Liver (tissue), 3 donors: Measurements from ENCODE around the gene DLGAP5.

Source experiments
- EGR1 ChIP-seq, 2 donors: IDR thresholded peaks; 2 replicates each; pipeline ENCODE4 v1.6.1; 2016 to 2018; ENCODE audit warnings: antibody characterized with exemption in 2 of 2, low read depth in 2 of 2
- FOXA1 ChIP-seq: IDR thresholded peaks from 2 replicates; pipeline ENCODE4 v1.6.1; 2016; ENCODE audit warnings: antibody characterized with exemption
- GABPA ChIP-seq, 2 donors: IDR thresholded peaks in 1 of 2; conservative IDR thresholded peaks in 1 of 2; 2 replicates each; pipeline ENCODE4 v1.6.1; 2016; ENCODE audit warnings: antibody characterized with exemption in 2 of 2, mild to moderate bottlenecking in 1 of 2, moderate library complexity in 1 of 2
- JUND ChIP-seq, 2 donors: IDR thresholded peaks; 2 replicates each; pipeline ENCODE4 v1.6.1; 2016; ENCODE audit warnings: antibody characterized with exemption in 2 of 2
- RAD21 ChIP-seq, 2 donors: IDR thresholded peaks; 2 replicates each; pipeline ENCODE4 v1.6.1; 2016; ENCODE audit warnings: antibody characterized with exemption in 2 of 2, mild to moderate bottlenecking in 2 of 2
- SP1 ChIP-seq: IDR thresholded peaks from 2 replicates; pipeline ENCODE4 v1.6.1; 2018; ENCODE audit warnings: antibody characterized with exemption, mild to moderate bottlenecking
- TAF1 ChIP-seq: conservative IDR thresholded peaks from 2 replicates; pipeline ENCODE4 v1.6.1; 2016; ENCODE audit warnings: antibody characterized with exemption, mild to moderate bottlenecking
- YY1 ChIP-seq: IDR thresholded peaks from 2 replicates; pipeline ENCODE4 v1.6.1; 2016; ENCODE audit warnings: antibody characterized with exemption, mild to moderate bottlenecking
- TF ChIP-seq, protein P1 (sequence below): fragments of 150-350 bp; IDR thresholded peaks from 2 replicates; pipeline ENCODE4 v1.5.1; 2017; ENCODE audit warnings: improper control_type of control experiment, low read depth, low read length; ENCODE audit not compliant: missing input control
- TF ChIP-seq, protein P2 (sequence below): IDR thresholded peaks from 2 replicates; pipeline ENCODE4 v1.6.1; 2016; ENCODE audit warnings: antibody characterized with exemption, mild to moderate bottlenecking
- TF ChIP-seq, protein P3 (sequence below): IDR thresholded peaks from 2 replicates; pipeline ENCODE4 v1.6.1; 2016; ENCODE audit warnings: antibody characterized with exemption
- TF ChIP-seq, protein P4 (sequence below): IDR thresholded peaks from 2 replicates; pipeline ENCODE4 v1.6.1; 2016; ENCODE audit warnings: antibody characterized with exemption
- TF ChIP-seq, protein P5 (sequence below): IDR thresholded peaks from 2 replicates; pipeline ENCODE4 v1.6.1; 2016; ENCODE audit warnings: antibody characterized with exemption
- donor health status: healthy.
- donor health status: healthy.

DNA sequence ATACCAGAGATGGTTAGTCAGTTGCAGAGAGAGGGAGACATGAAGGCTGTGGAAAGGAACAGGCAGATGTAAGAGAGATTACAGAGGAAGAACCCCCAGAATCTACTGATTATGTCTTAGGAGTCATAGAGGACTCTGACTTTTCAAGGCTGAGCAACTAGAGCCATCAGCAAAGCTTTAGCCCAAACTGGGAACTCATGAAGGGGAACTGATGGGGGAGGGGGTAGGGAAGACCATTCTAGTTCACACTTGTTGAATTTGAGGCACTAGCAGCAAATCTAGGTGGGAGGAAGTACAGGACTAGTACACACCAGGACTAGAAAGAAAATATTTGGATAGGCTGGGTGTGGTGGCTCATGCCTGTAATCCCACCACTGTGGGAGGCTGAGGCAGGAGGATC, 52.2 kb downstream of the DLGAP5 start:
- TF ChIP-seq, protein P1, sequence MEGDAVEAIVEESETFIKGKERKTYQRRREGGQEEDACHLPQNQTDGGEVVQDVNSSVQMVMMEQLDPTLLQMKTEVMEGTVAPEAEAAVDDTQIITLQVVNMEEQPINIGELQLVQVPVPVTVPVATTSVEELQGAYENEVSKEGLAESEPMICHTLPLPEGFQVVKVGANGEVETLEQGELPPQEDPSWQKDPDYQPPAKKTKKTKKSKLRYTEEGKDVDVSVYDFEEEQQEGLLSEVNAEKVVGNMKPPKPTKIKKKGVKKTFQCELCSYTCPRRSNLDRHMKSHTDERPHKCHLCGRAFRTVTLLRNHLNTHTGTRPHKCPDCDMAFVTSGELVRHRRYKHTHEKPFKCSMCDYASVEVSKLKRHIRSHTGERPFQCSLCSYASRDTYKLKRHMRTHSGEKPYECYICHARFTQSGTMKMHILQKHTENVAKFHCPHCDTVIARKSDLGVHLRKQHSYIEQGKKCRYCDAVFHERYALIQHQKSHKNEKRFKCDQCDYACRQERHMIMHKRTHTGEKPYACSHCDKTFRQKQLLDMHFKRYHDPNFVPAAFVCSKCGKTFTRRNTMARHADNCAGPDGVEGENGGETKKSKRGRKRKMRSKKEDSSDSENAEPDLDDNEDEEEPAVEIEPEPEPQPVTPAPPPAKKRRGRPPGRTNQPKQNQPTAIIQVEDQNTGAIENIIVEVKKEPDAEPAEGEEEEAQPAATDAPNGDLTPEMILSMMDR: no peak
- TF ChIP-seq, protein P2, sequence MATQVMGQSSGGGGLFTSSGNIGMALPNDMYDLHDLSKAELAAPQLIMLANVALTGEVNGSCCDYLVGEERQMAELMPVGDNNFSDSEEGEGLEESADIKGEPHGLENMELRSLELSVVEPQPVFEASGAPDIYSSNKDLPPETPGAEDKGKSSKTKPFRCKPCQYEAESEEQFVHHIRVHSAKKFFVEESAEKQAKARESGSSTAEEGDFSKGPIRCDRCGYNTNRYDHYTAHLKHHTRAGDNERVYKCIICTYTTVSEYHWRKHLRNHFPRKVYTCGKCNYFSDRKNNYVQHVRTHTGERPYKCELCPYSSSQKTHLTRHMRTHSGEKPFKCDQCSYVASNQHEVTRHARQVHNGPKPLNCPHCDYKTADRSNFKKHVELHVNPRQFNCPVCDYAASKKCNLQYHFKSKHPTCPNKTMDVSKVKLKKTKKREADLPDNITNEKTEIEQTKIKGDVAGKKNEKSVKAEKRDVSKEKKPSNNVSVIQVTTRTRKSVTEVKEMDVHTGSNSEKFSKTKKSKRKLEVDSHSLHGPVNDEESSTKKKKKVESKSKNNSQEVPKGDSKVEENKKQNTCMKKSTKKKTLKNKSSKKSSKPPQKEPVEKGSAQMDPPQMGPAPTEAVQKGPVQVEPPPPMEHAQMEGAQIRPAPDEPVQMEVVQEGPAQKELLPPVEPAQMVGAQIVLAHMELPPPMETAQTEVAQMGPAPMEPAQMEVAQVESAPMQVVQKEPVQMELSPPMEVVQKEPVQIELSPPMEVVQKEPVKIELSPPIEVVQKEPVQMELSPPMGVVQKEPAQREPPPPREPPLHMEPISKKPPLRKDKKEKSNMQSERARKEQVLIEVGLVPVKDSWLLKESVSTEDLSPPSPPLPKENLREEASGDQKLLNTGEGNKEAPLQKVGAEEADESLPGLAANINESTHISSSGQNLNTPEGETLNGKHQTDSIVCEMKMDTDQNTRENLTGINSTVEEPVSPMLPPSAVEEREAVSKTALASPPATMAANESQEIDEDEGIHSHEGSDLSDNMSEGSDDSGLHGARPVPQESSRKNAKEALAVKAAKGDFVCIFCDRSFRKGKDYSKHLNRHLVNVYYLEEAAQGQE: no peak
- TF ChIP-seq SP1 (no peak), YY1 (no peak), RAD21 (IDR thresholded peaks at IDR 0.05) (no peak), EGR1 (IDR thresholded peaks at IDR 0.05; ENCODE audit: low read depth in 2 of 2) (no peak), TAF1 (no peak), FOXA1 (no peak), JUND (IDR thresholded peaks at IDR 0.05) (no peak), GABPA (IDR thresholded peaks at IDR 0.05 in 1 of 2, conservative IDR thresholded peaks at IDR 0.05 in 1 of 2) (no peak)
- TF ChIP-seq, protein P3, sequence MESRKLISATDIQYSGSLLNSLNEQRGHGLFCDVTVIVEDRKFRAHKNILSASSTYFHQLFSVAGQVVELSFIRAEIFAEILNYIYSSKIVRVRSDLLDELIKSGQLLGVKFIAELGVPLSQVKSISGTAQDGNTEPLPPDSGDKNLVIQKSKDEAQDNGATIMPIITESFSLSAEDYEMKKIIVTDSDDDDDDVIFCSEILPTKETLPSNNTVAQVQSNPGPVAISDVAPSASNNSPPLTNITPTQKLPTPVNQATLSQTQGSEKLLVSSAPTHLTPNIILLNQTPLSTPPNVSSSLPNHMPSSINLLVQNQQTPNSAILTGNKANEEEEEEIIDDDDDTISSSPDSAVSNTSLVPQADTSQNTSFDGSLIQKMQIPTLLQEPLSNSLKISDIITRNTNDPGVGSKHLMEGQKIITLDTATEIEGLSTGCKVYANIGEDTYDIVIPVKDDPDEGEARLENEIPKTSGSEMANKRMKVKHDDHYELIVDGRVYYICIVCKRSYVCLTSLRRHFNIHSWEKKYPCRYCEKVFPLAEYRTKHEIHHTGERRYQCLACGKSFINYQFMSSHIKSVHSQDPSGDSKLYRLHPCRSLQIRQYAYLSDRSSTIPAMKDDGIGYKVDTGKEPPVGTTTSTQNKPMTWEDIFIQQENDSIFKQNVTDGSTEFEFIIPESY: no peak
- TF ChIP-seq, protein P4, sequence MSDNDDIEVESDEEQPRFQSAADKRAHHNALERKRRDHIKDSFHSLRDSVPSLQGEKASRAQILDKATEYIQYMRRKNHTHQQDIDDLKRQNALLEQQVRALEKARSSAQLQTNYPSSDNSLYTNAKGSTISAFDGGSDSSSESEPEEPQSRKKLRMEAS: no peak
- TF ChIP-seq, protein P5, sequence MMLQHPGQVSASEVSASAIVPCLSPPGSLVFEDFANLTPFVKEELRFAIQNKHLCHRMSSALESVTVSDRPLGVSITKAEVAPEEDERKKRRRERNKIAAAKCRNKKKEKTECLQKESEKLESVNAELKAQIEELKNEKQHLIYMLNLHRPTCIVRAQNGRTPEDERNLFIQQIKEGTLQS: no peak
